PC-9 (cell line): ENCODE results near the gene PEAK1.

ENCODE experiments used
- CTCF ChIP-seq: fragments of 200-600 bp; sonication (generic); conservative IDR thresholded peaks from 2 replicates; pipeline ENCODE4 v1.6.1; 2017; ENCODE audit warnings: mixed run types, antibody characterized with exemption, mild to moderate bottlenecking, moderate library complexity
- EZH2 ChIP-seq: fragments of 200-600 bp; sonication (generic); IDR thresholded peaks from 2 replicates; pipeline ENCODE4 v1.8.0; 2017; ENCODE audit warnings: antibody characterized with exemption, low read depth

- TF ChIP-seq CTCF (no peak), EZH2 (no peak)
Observed at GRCh38 chr15:77454951-77455350, 35.0 kb upstream of the PEAK1 start.
